ENCODE data around the gene PCID2.

PCID2 gene

GRCh38 chr13:113169277-113170272 is 38.9 kb downstream of the PCID2 start:
- WGBS (ENCODE audit: extremely low coverage, insufficient coverage, low lambda C conversion rate): no CpG with 5 or more reads among the region's 13 CpGs
- Histone ChIP-seq H3K4me2 (ENCODE audit: low read length) (no peak overlapping the region), H3K27me3 (ENCODE audit: insufficient read depth, low read length, poor library complexity) (no peaks in the 10 kb centered on the region), H2BK120ac (ENCODE audit: low read depth, low read length) (peak overlapping the region; percentile 45), H3K9ac (ENCODE audit: low read length) (no peak overlapping the region), H3K18ac (ENCODE audit: low read length) (no peak overlapping the region), H3K79me2 (ENCODE audit: control insufficient read depth, insufficient read depth, low read length) (no peaks in the 10 kb centered on the region), H3K23ac (ENCODE audit: low read length) (no peak overlapping the region), H2BK15ac (replicated peaks; ENCODE audit: low read depth) (no peak overlapping the region), H2AK5ac (ENCODE audit: low read length) (no peak overlapping the region), H3K4me3 (ENCODE audit: low read length) (no peak overlapping the region), H3K4me1 (ENCODE audit: control insufficient read depth, low read depth, low read length) (peaks cover 2% of the 10 kb centered on the region), H3K27ac (ENCODE audit: low read depth, low read length) (peak overlapping the region; percentile 74), H3K56ac (ENCODE audit: low read length) (no peak overlapping the region), H3K79me1 (ENCODE audit: low read length) (no peaks in the 10 kb centered on the region), H2BK5ac (ENCODE audit: low read length) (peak overlapping the region; percentile 22), H4K8ac (ENCODE audit: low read depth, low read length) (no peak overlapping the region), H3K36me3 (ENCODE audit: control insufficient read depth, insufficient read depth, low read length) (peaks cover 5% of the 10 kb centered on the region), H4K5ac (ENCODE audit: low read length) (no peak overlapping the region), H3K4ac (ENCODE audit: low read depth, low read length) (no peak overlapping the region)
- peak; percentile 46 for DNase-seq

- no peak overlapping the region for H3K4ac ChIP-seq (ENCODE audit: low read depth, low read length)
- H2BK15ac ChIP-seq (replicated peaks; ENCODE audit: low read depth): no peak overlapping the region
- H2AK5ac ChIP-seq (ENCODE audit: low read length): no peak overlapping the region
- no peak overlapping the region for H2BK120ac ChIP-seq (ENCODE audit: low read depth, low read length)
- no peak overlapping the region for H3K27ac ChIP-seq (ENCODE audit: low read depth, low read length)
- no peak overlapping the region for H3K9ac ChIP-seq (ENCODE audit: low read length)
- H3K36me3 ChIP-seq (ENCODE audit: control insufficient read depth, insufficient read depth, low read length): peaks cover 5% of the 10 kb centered on the region
- DNase-seq: no peak
- H3K27me3 ChIP-seq (ENCODE audit: insufficient read depth, low read length, poor library complexity): no peaks in the 10 kb centered on the region
- H4K5ac ChIP-seq (ENCODE audit: low read length): no peak overlapping the region
- WGBS (ENCODE audit: extremely low coverage, insufficient coverage, low lambda C conversion rate): no CpG with 5 or more reads among the region's 7 CpGs
- no peak overlapping the region for H3K56ac ChIP-seq (ENCODE audit: low read length)
- H3K23ac ChIP-seq (ENCODE audit: low read length): no peak overlapping the region
- no peak overlapping the region for H3K18ac ChIP-seq (ENCODE audit: low read length)
- no peaks in the 10 kb centered on the region for H3K79me1 ChIP-seq (ENCODE audit: low read length)
- H3K4me2 ChIP-seq (ENCODE audit: low read length): no peak overlapping the region
- peaks cover 4% of the 10 kb centered on the region for H3K4me1 ChIP-seq (ENCODE audit: control insufficient read depth, low read depth, low read length)
- H4K8ac ChIP-seq (ENCODE audit: low read depth, low read length): no peak overlapping the region
- H2BK5ac ChIP-seq (ENCODE audit: low read length): no peak overlapping the region
- H3K79me2 ChIP-seq (ENCODE audit: control insufficient read depth, insufficient read depth, low read length): no peaks in the 10 kb centered on the region
- no peak overlapping the region for H3K4me3 ChIP-seq (ENCODE audit: low read length)
Measured at GRCh38 chr13:113168211-113168610, 40.3 kb downstream of the PCID2 start.

DNA sequence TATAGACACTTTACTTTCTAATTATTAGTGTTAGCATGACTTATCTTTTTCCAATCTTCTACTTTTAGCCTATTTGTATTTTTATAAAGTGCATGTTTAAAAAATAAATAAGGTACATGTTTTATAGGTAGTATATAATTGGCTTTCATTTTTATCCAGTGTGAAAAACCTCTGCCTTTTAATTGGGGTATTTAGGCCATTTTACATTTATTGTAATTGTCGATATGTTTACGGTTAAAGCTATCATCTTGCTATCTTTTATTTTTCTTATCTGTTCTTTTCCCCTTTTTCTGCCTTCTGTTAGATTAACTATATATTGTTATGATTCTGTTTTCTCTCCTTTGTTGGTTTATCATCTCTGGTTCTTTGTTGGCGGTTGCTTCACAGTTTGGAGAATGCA is 40.9 kb downstream of the PCID2 start:
- Histone ChIP-seq H3K79me1 (ENCODE audit: low read length) (no peaks in the 10 kb centered on the region), H3K4me3 (ENCODE audit: low read length) (no peak overlapping the region), H3K36me3 (ENCODE audit: control insufficient read depth, insufficient read depth, low read length) (peaks cover 5% of the 10 kb centered on the region), H2BK120ac (ENCODE audit: low read depth, low read length) (no peak overlapping the region), H3K18ac (ENCODE audit: low read length) (no peak overlapping the region), H3K4me2 (ENCODE audit: low read length) (no peak overlapping the region), H3K27me3 (ENCODE audit: insufficient read depth, low read length, poor library complexity) (no peaks in the 10 kb centered on the region), H3K23ac (ENCODE audit: low read length) (no peak overlapping the region), H3K4me1 (ENCODE audit: control insufficient read depth, low read depth, low read length) (peaks cover 4% of the 10 kb centered on the region), H2AK5ac (ENCODE audit: low read length) (no peak overlapping the region), H2BK15ac (replicated peaks; ENCODE audit: low read depth) (no peak overlapping the region), H3K9ac (ENCODE audit: low read length) (no peak overlapping the region), H4K8ac (ENCODE audit: low read depth, low read length) (no peak overlapping the region), H3K79me2 (ENCODE audit: control insufficient read depth, insufficient read depth, low read length) (no peaks in the 10 kb centered on the region), H3K27ac (ENCODE audit: low read depth, low read length) (no peak overlapping the region), H3K56ac (ENCODE audit: low read length) (no peak overlapping the region), H3K4ac (ENCODE audit: low read depth, low read length) (no peak overlapping the region), H4K5ac (ENCODE audit: low read length) (no peak overlapping the region), H2BK5ac (ENCODE audit: low read length) (no peak overlapping the region)
- WGBS (ENCODE audit: extremely low coverage, insufficient coverage, low lambda C conversion rate): no CpG with 5 or more reads among the region's 3 CpGs
- DNase-seq: no peak

DNA sequence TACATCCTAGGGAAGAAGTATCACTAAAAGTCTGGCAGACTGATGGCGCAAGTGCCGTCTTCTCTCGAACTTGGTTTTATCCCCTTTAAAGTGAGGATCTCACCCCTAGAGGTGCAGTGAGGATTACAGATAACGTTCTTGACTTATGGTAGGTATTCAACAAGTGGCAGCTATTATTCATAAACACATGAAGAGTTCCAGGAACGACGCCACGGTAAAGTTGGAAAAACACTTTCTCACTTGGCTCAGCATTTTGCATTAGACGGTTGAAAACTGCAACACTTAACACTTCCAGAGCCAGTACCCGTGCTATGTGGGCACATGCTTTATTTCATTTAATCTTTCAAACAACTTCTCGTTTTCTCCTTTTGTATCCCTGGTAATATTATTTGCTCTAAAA is 41.3 kb downstream of the PCID2 start:
- Histone ChIP-seq H3K23ac (ENCODE audit: low read length) (no peak overlapping the region), H3K9ac (ENCODE audit: low read length) (no peak overlapping the region), H3K27ac (ENCODE audit: low read depth, low read length) (no peak overlapping the region), H2BK15ac (replicated peaks; ENCODE audit: low read depth) (no peak overlapping the region), H2AK5ac (ENCODE audit: low read length) (no peak overlapping the region), H3K18ac (ENCODE audit: low read length) (no peak overlapping the region), H3K79me2 (ENCODE audit: control insufficient read depth, insufficient read depth, low read length) (no peaks in the 10 kb centered on the region), H2BK5ac (ENCODE audit: low read length) (no peak overlapping the region), H4K8ac (ENCODE audit: low read depth, low read length) (no peak overlapping the region), H3K56ac (ENCODE audit: low read length) (no peak overlapping the region), H3K4me3 (ENCODE audit: low read length) (no peak overlapping the region), H3K4me1 (ENCODE audit: control insufficient read depth, low read depth, low read length) (peaks cover 4% of the 10 kb centered on the region), H3K27me3 (ENCODE audit: insufficient read depth, low read length, poor library complexity) (no peaks in the 10 kb centered on the region), H3K4me2 (ENCODE audit: low read length) (no peak overlapping the region), H3K79me1 (ENCODE audit: low read length) (no peaks in the 10 kb centered on the region), H3K36me3 (ENCODE audit: control insufficient read depth, insufficient read depth, low read length) (peaks cover 5% of the 10 kb centered on the region), H4K5ac (ENCODE audit: low read length) (no peak overlapping the region), H3K4ac (ENCODE audit: low read depth, low read length) (no peak overlapping the region), H2BK120ac (ENCODE audit: low read depth, low read length) (no peak overlapping the region)
- DNase-seq: no peak
- WGBS (ENCODE audit: extremely low coverage, insufficient coverage, low lambda C conversion rate): no CpG with 5 or more reads among the region's 10 CpGs

DNA sequence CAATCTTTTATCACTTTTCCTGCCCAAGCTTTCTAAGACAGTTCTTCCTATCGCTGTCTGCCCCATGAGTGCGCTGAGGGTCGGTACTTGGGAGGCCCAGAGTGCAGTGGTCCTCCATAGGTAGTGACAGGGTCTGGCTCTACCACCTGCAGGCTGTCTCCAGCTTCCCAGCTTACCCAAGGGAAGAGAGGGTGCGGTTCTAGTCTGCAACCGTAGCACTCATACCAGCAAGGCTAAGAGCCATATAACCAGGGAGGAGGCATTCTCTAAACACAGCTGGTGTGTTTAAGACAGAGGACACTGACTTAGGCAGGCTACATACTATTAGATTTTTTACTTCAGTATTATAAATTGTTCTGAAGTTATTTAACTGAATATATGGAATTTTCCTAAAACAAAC is 41.8 kb downstream of the PCID2 start:
- no peak overlapping the region for H4K5ac ChIP-seq (ENCODE audit: low read length)
- H3K23ac ChIP-seq (ENCODE audit: low read length): no peak overlapping the region
- no peak overlapping the region for H3K56ac ChIP-seq (ENCODE audit: low read length)
- no peak for DNase-seq
- no peak overlapping the region for H3K18ac ChIP-seq (ENCODE audit: low read length)
- no peak overlapping the region for H3K4ac ChIP-seq (ENCODE audit: low read depth, low read length)
- H2AK5ac ChIP-seq (ENCODE audit: low read length): no peak overlapping the region
- no peak overlapping the region for H3K4me3 ChIP-seq (ENCODE audit: low read length)
- no peaks in the 10 kb centered on the region for H3K79me2 ChIP-seq (ENCODE audit: control insufficient read depth, insufficient read depth, low read length)
- WGBS (ENCODE audit: extremely low coverage, insufficient coverage, low lambda C conversion rate): no CpG with 5 or more reads among the region's 5 CpGs
- peaks cover 4% of the 10 kb centered on the region for H3K4me1 ChIP-seq (ENCODE audit: control insufficient read depth, low read depth, low read length)
- no peak overlapping the region for H3K9ac ChIP-seq (ENCODE audit: low read length)
- H3K27ac ChIP-seq (ENCODE audit: low read depth, low read length): no peak overlapping the region
- no peak overlapping the region for H3K4me2 ChIP-seq (ENCODE audit: low read length)
- H3K27me3 ChIP-seq (ENCODE audit: insufficient read depth, low read length, poor library complexity): no peaks in the 10 kb centered on the region
- no peak overlapping the region for H4K8ac ChIP-seq (ENCODE audit: low read depth, low read length)
- H2BK120ac ChIP-seq (ENCODE audit: low read depth, low read length): no peak overlapping the region
- H2BK5ac ChIP-seq (ENCODE audit: low read length): no peak overlapping the region
- H2BK15ac ChIP-seq (replicated peaks; ENCODE audit: low read depth): no peak overlapping the region
- peaks cover 5% of the 10 kb centered on the region for H3K36me3 ChIP-seq (ENCODE audit: control insufficient read depth, insufficient read depth, low read length)
- H3K79me1 ChIP-seq (ENCODE audit: low read length): no peaks in the 10 kb centered on the region
